ENCODE measurements around the gene SIPA1L3. TPM values are rescaled to one million over a fixed set of nuclear protein-coding genes. Genes with fewer than 3 reads are reported as not detected.
A peak's percentile ranks its signal among the peaks of the same experiment; 100 is the strongest.
"Not testable (repeated sequence)": the region's sequence is repeated elsewhere in the genome, so short reads cannot be mapped to it uniquely, and the experiment has no call there.

SIPA1L3 gene
- polyA plus RNA-seq, 2 of the 4 experiments (the other 2 are of a cell fraction), result 28.9 to 50.6 TPM

- TF ChIP-seq SMC3 (IDR thresholded peaks at IDR 0.05), result peak; percentile 55; the same call in 2 of the 3 replicates
- no peak for TF ChIP-seq RFX5 (IDR thresholded peaks at IDR 0.05)
- TF ChIP-seq RAD21 (conservative IDR thresholded peaks at IDR 0.05 in 1 of 2, IDR thresholded peaks at IDR 0.05 in 1 of 2), result peak; percentile 37 to 48; a peak in 4 of 5 replicates
- TF ChIP-seq FOSL2 (IDR thresholded peaks at IDR 0.05), result no peak
- peak; percentile 31 for TF ChIP-seq FOSL2 (CRISPR knock-in tag; IDR thresholded peaks at IDR 0.05)
- TF ChIP-seq CHD2 (IDR thresholded peaks at IDR 0.05; ENCODE audit: low read length, partially characterized antibody), result peak; percentile 47
- no peak for TF ChIP-seq BHLHE40 (IDR thresholded peaks at IDR 0.05; ENCODE audit: low read depth, low read length)
- no peak for TF ChIP-seq KDM1A (IDR thresholded peaks at IDR 0.05; ENCODE audit: low read depth)
- no peak for TF ChIP-seq JUNB (IDR thresholded peaks at IDR 0.05)
- no peak for TF ChIP-seq KDM5A (IDR thresholded peaks at IDR 0.05)
These were observed 317.2 kb downstream of the SIPA1L3 start, which contains the start of gene DPF1 (continued) for GRCh38 chr19:38224014-38224862.

GRCh38 chr19:38224863-38225218 is 317.8 kb downstream of the SIPA1L3 start:
- H3K9me3 ChIP-seq; ATAC-seq; FAIRE-seq; DNase-seq (ENCODE audit: low read depth in 1 of 2, low spot score in 1 of 2): not testable (repeated sequence)
- ChIA-PET POLR2A (interaction anchor here (0.5 to 1.4 kb wide), 3 partner anchors 12 to 322 kb away, joined by 3 to 4 read pairs (median 3); partner anchors contain the start of gene PSMD8), CTCF (interaction anchor here (0.6 to 4.1 kb wide), 22 partner anchors 9 to 330 kb away, joined by 3 to 98 read pairs (median 6); partner anchors contain the start of genes CATSPERG, FAM98C and WDR87)
- Histone ChIP-seq H3K4me1 (peaks cover 25% of the 10 kb centered on the region), H3K27ac (peak overlapping the region in 1 of 2 experiments; percentile 80; a peak in 3 of 6 replicates), H3K4me2 (peak overlapping the region; percentile 80), H3K4me3 (peak overlapping the region; percentile 48)
- 68% methylated on average over 6 of the region's 6 CpGs for WGBS (ENCODE audit: missing lambda C conversion rate)

GRCh38 chr19:38227287-38228004 is 320.4 kb downstream of the SIPA1L3 start:
- 62% methylated on average over 11 of the region's 11 CpGs for WGBS (ENCODE audit: missing lambda C conversion rate)
- no peak for DNase-seq (ENCODE audit: low read depth in 1 of 2, low spot score in 1 of 2)
- POLR2A ChIA-PET, result interaction anchor here (1.4 kb wide), 1 partner anchor 147 kb away, joined by 4 read pairs; the partner anchor contains the start of gene PSMD8
- TF ChIP-seq BCL3 (IDR thresholded peaks at IDR 0.05), result no peak
- no peak for TF ChIP-seq NFE2L2 (conservative IDR thresholded peaks at IDR 0.05; ENCODE audit: low read length)
- TF ChIP-seq FOSL2 (IDR thresholded peaks at IDR 0.05), result no peak
- TF ChIP-seq FOSL2 (CRISPR knock-in tag; IDR thresholded peaks at IDR 0.05), result no peak
- TF ChIP-seq KDM1A (IDR thresholded peaks at IDR 0.05; ENCODE audit: low read depth), result peak; percentile 76
- TF ChIP-seq MAX (IDR thresholded peaks at IDR 0.05), result no peak
- no peak for TF ChIP-seq ATOH8 (CRISPR knock-in tag; IDR thresholded peaks at IDR 0.05; ENCODE audit: low read depth)
- no peak for TF ChIP-seq MAFK (IDR thresholded peaks at IDR 0.05; ENCODE audit: partially characterized antibody)
- no peak for TF ChIP-seq FOXS1 (CRISPR knock-in tag; IDR thresholded peaks at IDR 0.05)
- no peak for TF ChIP-seq ZNF302 (CRISPR knock-in tag; IDR thresholded peaks at IDR 0.05)
- TF ChIP-seq PHF8 (IDR thresholded peaks at IDR 0.05; ENCODE audit: borderline replicate concordance, low read depth), result no peak
- no peak for TF ChIP-seq CHD2 (IDR thresholded peaks at IDR 0.05; ENCODE audit: low read length, partially characterized antibody)
- no peak for TF ChIP-seq SREBF2 (IDR thresholded peaks at IDR 0.05)
- no peak for TF ChIP-seq POLR2AphosphoS2 (conservative IDR thresholded peaks at IDR 0.05; ENCODE audit: low read length)
- TF ChIP-seq RAD21 (conservative IDR thresholded peaks at IDR 0.05 in 1 of 2, IDR thresholded peaks at IDR 0.05 in 1 of 2), result no peak
- no peak for TF ChIP-seq CBX2 (IDR thresholded peaks at IDR 0.05; ENCODE audit: borderline replicate concordance, low read depth)
- no peak for TF ChIP-seq HDAC2 (IDR thresholded peaks at IDR 0.05)
- TF ChIP-seq CBX8 (IDR thresholded peaks at IDR 0.05), result no peak
- TF ChIP-seq JUNB (IDR thresholded peaks at IDR 0.05), result no peak
- no peak for TF ChIP-seq E2F6 (IDR thresholded peaks at IDR 0.05; ENCODE audit: borderline replicate concordance, low read depth)
- TF ChIP-seq JUN (IDR thresholded peaks at IDR 0.05), result no peak
- TF ChIP-seq RFX5 (IDR thresholded peaks at IDR 0.05), result no peak
- 0 out of 2 replicates have a peak, but pooled peaks have one; percentile 43 for TF ChIP-seq RCOR1 (IDR thresholded peaks at IDR 0.05; ENCODE audit: low read depth, low read length)
- 0 out of 2 replicates have a peak, but pooled peaks have one; percentile 36 for TF ChIP-seq ESRRA (IDR thresholded peaks at IDR 0.05; ENCODE audit: borderline replicate concordance, low read length)
- Histone ChIP-seq H3K27ac (no peak overlapping the region), H3K9me3 (no peaks in the 10 kb centered on the region), H3K4me1 (peaks cover 25% of the 10 kb centered on the region), H3K4me3 (no peak overlapping the region), H3K4me2 (peak overlapping the region; percentile 100)
- no peak for ATAC-seq
- CTCF ChIA-PET, result interaction anchor here (0.5 to 9.8 kb wide), 31 partner anchors 8 to 326 kb away, joined by 3 to 187 read pairs (median 4); partner anchors contain the start of genes CATSPERG, PPP1R14A, SIPA1L3 and WDR87
- no peak for FAIRE-seq
